Activated naive CD4-positive, alpha-beta T cell treated with Interleukin-2 at 50 U/mL for 16 hours (primary cell): ENCODE measurements around the gene ARID3B.
"Not testable (repeated sequence)": the region's sequence is repeated elsewhere in the genome, so short reads cannot be mapped to it uniquely, and the experiment has no call there.

Experiments
- DNase-seq: peaks from one replicate; pipeline ENCODE4 v3.0.0-alpha.2; 2020

ARID3B gene

DNA sequence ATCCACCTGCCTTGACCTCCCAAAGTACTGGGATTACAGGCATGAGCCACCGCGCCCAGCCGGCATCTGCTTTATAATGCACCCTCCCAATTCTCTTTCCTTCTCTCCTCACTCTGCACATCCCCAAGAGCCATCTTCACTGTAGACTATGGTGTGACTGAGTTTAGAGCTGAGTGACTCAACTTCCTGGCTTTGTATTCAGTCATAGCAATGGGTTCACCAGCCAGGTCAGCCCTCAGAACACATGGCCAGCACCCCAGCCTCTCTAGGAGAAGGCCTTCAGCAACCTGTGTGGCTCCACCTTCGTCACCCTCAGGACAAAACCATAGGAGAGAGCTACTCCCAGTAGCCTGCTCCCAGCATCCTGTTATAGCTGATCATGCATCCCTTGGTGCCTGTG, 33.0 kb downstream of the ARID3B start:
- no peak for DNase-seq

DNA sequence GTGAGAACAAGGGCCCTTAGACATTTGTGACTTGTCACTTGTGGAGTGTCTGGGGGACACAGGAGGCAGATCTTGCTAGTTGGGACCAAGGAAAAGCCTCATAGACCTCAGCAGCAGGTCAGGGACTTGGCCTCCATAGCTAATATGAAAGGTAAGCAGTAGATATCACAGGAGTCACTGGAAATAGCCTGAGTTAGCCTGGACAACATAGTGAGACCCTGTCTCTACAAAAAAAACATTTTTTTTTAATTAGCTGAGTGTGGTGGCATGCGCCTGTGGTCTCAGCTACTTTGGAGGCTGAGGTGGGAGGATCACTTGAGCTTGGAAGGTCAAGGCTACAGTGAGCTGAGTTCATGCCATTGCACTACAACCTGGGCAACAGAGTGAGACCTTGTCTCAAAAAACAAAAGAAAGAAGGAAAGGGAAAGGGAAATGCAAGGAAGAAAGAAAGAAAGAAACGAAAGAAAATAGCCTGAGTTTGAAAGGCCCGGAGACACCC, 37.5 kb downstream of the ARID3B start:
- no peak for DNase-seq

DNA sequence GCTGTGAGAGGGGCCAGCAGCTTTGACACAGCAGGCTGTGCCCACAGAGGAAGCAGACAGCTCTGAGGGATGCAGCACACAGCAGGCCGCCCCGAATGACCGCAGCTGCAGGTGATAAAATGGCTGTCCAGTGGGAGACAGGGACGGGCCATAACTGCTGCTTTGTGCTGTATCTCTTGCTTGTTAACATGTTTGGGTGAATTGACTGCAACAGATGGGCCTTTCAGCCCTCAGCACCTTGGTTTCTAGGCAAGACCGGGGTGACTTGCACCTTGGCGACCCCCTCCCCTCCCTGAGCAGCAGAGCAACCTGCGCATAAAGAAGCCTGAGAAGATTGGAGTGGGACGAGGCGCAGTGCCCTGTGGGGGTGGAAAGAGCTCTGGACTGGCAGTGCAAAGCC, 38.0 kb downstream of the ARID3B start:
- DNase-seq: no peak

DNA sequence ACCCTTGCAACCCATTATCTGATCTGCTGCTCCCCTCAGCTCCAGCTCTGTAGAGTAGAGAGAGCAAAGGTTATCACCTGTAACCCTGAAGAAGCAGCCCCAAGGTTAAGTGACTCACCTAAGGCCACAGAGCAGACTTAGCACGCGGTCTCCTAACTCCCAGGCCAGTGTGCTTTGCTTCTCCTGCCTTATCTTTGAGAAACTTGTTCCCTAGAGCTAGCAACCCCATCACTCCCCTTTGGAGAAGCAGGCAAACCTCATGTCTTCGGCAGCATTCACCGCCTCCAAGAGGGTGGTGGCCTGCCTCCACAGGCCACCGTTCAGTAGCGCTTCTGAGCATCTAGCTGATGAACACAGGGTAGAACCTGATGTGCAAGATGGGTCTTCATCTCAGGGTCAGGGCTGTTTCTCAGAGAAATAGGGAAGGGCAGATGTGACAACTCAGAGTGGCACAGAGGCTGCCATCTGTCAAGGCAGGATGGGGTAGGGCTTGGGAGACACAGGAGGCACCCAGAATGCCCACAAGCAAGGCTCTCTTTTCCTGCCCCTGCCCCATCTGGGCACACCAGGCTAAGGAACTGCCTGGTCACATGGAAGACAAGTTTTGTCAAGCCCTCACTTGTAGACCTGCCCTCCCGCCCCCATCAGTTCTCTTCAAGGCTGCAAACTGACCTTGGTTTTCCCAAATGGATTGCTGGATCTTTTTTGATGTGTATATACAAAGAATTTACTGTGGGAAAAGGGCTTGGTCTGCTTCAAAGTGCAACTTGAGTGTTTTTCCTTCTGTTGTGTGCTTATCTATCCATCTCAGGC, 39.7 kb downstream of the ARID3B start:
- DNase-seq: no peak

DNA sequence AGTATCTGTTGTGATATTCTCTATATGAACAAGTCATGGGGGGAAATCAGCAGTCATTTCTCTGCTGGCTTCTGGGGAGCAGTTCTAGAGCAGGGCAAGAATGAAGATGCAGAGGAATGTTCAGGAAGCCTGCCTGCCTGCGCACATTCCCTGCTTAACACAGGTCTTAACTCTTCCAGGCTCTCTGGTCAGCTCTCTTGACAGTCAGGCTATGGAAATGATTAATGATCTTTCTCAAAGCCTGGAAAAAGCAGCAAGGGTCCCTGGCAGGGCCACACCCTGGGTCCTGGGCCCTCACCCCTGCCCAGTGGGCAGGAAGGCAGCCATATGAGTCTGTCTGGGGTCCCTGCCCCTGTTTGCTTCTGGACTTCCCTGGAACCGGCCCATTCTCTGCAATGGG, 43.2 kb downstream of the ARID3B start:
- DNase-seq: no peak

DNA sequence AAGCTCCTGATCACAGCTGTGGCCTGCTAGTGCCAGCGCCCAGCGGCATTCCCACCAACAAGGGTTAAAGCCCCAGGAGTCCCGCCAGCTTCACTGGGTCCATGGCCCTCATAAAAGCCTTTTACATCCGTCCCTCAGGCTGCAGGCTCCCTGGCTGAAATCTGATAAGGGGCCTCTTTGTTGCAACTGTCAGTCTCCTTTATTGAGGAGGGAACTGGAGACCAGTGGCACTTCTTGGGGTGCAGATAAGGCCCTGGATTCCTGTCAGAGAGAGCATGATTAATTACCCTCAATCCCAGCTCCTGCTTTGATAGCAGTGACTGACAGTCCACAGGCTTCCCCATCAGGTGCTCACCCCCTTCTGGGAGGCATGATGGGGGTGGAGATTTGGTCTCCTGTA, 43.8 kb downstream of the ARID3B start:
- DNase-seq: no peak

DNA sequence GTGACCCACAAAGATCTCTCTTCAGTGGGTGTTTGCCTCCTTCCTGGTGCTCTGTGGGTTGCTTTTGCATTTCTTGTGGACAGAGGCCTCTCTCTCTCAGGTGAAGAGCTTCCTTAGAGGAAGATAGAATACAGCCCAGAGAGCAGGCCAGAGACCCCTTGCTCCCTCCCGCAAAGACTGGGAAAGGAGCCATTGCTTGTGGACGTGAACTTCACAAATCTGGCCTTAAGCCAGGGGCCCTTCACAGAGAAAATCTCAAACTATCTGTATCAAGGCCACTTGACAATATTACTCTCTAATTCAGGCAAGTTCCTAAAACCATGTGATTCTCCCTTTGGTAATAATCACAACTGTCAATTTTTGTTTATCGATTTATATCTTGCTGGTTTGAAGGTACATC, 44.2 kb downstream of the ARID3B start:
- DNase-seq: no peak

DNA sequence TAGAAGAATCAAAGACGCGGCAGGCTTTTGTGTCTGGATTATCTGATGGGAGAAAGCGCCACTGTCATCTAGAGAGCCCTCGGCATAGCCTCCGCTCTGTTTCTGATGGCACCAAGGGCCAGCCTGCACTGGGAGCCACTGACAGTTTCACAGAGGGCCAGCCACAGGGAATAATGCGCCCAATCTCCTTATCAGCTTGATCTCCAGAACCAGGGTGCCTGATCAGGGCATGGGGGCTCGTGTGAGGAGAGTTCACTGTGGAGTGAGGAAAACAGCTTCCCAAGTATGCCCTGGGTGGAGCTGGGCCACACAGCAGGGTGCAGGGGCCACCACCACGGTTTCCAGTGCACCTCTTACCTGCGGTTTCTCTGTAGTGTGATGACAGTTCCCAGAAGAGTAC, 44.8 kb downstream of the ARID3B start:
- no peak for DNase-seq

DNA sequence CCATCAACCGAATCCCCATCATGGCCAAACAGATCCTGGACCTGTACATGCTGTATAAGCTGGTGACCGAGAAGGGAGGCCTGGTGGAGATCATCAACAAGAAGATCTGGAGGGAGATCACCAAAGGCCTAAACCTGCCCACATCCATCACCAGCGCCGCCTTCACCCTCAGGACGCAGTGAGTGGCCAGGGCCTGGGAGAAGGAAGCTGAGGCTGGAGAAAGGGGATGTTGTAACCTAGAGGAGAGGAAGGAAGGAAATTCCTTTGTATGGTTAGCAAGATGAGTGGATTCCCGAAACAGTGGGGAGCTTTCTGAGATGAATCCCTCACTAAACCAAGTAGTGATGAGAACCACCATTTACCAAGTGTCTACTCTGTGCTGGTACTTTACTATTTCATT, 48.8 kb downstream of the ARID3B start:
- no peak for DNase-seq

DNA sequence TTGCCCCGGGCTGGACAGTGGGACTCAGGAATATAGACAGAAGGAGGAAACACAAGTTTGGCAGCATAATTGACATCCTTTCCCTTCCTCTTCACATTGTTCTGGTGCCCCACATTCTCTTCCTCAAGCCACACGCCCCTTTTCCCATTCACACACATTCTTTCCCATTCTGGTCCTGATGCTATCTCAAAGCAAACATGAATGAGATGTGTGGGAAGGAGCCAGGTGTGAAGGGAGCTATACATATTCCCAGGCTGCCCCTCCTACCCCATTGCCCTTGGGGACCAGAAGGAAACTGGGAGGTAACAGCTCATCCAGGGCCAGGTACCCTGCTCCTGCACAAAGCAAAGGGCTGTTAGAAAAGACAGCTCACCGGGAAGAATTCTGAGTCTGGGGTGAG, 51.2 kb downstream of the ARID3B start:
- no peak for DNase-seq

DNA sequence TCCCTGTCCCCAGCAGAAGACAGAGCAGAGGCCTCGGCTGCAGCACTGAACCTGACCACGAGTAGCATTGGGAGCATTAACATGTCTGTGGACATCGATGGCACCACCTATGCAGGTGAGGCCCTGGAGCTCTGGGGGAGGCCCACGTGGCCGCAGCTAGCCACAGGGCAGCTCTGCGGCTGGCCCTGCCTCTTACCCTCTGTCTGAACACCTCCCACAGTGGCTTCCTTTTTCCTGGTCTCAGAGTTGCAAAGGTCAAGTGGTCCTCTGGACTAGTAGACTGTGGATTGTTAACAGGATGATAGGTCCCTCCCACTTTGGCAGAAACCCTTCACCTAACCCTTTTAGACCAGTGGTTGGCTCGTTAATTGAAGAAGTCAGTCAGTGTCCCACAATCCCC, 52.1 kb downstream of the ARID3B start:
- DNase-seq: no peak

DNA sequence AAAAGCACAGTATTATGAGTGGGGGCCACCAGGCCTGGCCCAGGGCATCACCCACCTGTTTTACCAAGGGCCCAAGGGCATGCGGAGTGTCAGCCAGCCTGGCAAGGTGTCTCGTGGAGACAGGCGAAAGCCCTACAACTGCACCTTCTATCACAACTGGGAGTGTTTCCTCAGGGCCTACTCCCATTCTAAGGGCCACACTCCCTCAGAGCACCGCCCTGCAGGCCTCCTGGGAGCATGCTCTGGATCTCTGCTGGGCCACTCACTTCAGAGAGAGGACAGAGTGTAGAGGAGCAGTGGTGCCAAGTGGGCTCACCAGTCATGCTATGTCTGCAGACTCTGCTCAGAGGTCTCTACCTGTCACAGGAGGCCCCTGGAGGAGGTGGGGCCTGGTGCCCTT, 53.4 kb downstream of the ARID3B start:
- DNase-seq: no peak

DNA sequence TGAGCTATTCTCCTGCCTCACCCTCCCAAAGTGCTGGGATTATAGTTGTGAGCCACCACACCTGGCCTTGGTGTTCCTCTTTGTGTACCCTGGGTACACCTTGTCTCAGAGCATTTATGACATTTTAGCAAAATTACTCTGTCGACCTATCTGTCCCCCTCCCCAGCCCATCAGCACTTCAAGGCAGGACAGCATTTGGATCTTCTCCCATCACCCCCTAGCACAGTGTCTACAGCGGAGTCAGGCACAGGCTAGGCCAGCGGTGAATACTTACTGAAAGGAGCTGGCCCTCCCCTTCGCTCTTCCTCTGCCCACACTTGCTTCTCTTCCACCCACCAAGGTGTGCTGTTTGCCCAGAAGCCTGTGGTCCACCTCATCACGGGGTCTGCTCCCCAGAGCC, 54.3 kb downstream of the ARID3B start:
- no peak for DNase-seq

DNA sequence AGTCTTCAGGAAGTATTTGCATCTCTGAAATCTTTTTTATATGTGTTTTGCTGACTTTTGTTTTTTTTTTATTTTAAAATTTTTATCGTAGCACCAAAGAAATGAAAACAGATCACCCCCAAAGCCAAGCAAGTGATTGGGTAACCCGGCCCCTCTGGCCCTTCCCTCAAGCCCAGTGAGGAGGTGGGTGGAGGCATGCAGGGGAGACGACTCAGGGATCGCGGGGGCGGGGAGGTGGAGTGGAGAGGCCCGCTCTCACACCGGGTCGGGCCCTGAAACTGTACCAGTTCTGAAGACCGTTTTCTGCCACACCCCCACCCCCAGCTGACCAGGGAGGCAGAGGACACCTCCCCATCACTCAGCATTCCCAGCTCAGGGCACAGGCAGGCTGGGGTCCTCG, 55.7 kb downstream of the ARID3B start:
- DNase-seq: not testable (repeated sequence)

DNA sequence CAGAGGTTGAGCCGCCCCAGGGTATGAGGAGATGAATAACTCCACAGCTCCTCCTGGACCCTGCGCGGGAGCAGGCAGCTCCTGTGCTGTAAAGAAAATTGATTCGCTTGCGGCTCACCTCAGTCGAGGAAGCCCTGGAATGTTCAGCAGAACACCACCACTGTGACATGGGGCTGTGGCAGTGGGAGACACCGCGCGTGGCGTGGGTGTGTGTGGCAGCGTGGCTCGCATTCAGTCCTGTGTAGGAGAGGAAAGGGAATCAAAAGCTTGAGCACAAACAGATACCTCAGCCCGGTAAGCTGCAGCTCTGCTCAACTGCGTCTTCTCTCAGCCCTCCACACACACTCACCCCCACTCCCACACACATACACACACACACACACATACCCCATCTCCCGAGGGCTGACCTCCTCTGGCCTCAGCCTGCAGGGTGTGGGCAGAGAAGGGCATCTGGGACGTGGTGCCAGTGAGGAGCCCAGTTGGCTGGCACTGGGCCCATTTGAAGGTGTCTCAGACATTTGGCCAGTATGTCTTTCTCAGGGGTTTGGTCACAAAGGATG, 56.2 kb downstream of the ARID3B start:
- DNase-seq: not testable (repeated sequence)

DNA sequence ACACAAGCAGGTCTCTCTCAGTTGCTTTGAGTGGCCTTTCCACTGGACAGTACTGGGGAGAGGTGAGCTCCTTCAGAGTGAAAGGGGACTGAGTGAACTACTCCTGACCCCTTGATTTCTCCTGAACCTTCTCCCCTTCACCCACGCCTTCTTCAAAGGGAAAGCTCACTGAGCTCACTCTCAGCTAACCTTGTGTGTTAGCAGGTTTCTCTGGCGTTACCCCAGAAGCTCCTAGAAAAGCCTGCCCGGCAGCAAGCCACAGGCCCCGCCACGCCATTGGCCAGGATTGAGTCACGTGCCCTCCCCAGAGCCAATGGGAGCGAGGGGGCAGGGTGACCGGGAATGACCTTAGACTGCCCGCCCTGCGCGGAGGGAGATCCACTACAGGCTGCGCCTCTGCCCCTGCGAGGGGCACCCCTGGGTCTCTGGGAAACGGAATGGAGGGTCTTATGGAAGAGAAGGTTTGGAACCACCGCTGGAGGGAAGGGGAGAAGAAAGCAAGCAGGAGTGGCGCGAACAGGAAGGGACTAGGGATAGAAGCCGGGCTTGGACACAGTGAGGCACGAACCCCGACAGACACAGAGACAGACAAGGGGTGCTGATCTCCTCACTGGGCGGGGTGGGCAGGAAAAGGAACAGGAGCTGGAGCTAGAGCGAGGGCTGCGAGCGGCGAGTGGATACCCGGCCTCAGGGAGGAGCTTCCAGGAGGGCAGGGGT, 57.3 kb downstream of the ARID3B start:
- peak; percentile 90 for DNase-seq

DNA sequence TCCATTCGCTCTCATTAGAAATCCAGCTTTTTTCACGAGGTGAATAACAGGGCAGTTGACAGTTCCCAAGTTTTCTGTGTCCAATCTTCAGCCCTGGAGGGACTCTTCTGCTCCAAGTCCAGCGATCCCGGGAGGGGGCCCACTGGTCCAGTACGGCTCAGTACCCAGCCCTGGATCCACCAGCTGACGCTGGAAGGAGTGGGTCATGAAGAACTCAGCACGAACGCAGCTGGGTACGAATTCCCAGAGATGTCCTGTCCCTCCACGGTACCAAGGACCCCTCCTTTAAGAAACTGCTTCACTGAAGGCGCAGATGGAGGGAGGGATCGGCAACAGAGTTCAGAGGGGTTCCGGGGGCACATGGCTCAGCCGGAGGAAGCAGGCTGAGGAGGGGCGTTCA, 58.1 kb downstream of the ARID3B start:
- no peak for DNase-seq

DNA sequence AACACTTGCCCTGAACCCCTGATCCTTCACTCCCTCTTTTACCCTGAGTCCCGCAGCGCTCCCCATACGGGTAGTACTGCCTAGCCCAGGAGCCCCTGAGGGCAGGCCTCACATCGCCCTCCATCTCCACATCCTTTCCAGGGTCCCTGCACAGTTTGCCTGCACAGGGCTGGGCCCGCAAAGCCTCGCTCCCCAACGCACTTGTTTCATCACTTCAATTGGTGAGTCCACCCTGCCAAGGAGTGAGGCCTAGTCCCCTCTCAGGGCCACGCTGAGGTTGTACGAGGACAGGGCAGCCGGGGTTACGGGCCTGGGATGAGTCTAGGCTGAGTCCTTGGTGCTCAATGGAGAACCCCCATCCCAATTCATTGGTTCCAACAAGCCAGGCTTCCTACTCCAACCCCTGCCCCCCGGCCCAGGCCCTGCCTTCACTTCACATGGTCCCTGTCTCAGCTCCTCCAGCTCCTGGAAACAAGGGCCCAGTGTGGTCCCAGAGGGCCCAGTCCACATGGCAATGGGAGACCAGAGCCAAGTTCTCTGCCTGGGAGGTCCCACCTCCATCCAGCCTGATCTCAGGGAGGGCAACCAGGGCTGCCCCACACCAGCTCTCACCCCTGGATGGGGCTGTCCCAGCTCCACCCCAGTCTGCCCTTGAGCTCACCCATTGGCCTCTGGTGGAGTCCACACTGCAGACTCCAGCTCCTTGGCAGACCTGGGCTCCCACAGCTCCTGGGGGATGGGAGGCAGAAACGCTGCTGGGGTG, 62.2 kb downstream of the ARID3B start:
- no peak for DNase-seq

DNA sequence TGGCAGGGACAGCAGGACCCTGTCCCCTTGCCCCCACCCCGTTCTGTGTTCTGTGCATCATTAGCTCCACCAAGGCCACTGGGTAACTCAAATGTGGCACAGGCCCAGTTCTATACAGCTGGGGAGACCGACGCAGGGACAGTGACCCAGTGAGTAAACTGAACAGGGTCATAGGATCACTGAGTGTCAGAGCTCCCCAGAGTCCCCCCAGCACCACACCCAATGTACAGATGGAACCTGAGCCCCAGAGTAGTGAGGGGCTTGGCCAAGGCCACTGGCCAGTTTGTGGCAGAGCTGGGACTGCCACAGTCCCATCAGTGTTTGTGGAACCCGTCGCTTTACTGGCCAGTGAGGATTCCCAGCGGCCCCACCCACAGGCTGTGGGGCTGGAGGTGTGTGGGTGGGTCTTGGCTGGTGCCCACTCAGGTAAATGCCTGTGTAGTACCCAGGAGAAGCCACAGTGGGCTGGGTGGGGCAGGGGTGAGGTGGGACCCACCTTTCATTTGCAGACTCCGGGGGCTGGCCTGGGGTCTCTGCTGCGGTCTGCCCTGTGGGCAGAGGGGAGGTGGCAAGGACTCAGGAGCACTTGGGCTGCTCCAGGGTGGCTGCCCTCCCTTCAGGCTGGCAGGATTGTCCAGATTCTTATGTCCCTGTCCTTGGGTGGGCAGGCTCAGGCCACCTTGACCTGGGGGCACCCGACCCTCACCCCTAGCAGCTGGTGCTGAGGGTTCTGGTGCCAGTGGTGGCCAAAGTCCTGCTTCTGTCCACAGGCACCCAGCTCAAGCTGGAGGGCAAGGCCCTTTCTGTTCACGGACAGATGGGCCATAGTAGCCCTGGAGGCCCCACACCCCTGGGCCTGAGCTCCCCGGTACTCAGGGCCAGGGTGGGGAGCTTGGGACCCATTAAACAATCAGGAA, 63.0 kb downstream of the ARID3B start:
- no peak for DNase-seq

DNA sequence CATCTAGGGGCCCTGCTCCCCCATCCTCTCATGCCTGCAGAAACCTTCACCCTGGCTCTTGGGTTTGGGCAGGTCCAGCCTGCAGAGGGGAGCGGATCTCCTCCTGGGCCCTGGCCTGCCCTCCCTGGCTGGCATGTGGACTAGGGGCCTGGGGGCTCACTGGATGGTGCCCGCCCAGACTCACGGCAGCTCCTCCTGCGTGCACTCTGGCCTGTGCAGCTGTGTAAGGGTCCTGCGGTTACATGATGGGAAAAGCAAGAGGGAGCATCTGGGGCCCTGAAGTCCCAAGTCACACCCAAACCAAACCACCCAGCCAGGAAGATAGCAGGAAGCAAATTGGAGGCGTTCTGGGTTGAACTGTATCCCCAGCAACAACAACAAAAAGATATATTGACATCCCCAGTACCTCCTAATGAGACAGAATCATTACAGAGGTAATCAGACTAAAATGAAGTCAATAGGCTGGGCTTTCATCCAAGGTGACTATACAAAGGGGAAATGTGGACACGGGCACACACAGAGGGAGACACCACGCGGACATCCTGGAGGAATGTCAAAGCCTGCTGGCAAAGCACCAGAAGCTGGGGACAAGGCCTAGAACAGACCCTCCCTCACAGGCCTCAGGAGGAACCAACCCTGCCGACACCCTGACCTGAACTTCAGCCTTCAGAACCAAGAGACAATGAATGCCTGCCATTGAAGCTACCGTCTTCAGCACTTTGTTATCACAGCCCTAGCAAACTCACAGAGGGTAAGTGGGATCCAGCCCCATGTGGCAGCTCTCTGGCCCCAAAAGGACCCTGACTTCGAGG, 64.2 kb downstream of the ARID3B start:
- DNase-seq: no peak

DNA sequence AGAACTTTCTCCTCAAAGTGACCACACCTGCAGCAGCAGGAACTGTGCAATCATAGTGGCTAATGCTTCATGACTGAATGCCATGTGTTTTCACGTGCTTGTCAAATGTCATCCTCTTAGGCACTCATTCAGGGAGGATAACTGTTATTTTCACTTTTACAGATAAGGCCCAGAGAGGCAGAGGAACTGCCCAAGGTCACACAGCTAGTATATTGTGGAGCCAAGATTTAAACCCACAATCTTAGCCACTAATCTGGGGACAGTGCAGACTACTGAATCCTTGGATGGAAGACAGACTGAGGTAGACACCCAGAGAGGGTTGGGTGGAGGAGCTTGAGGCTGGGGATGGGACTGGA, 64.8 kb downstream of the ARID3B start:
- no peak for DNase-seq
